ENCODE results near the gene PPP4R1.

PPP4R1 gene, protein sequence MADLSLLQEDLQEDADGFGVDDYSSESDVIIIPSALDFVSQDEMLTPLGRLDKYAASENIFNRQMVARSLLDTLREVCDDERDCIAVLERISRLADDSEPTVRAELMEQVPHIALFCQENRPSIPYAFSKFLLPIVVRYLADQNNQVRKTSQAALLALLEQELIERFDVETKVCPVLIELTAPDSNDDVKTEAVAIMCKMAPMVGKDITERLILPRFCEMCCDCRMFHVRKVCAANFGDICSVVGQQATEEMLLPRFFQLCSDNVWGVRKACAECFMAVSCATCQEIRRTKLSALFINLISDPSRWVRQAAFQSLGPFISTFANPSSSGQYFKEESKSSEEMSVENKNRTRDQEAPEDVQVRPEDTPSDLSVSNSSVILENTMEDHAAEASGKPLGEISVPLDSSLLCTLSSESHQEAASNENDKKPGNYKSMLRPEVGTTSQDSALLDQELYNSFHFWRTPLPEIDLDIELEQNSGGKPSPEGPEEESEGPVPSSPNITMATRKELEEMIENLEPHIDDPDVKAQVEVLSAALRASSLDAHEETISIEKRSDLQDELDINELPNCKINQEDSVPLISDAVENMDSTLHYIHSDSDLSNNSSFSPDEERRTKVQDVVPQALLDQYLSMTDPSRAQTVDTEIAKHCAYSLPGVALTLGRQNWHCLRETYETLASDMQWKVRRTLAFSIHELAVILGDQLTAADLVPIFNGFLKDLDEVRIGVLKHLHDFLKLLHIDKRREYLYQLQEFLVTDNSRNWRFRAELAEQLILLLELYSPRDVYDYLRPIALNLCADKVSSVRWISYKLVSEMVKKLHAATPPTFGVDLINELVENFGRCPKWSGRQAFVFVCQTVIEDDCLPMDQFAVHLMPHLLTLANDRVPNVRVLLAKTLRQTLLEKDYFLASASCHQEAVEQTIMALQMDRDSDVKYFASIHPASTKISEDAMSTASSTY

DNA sequence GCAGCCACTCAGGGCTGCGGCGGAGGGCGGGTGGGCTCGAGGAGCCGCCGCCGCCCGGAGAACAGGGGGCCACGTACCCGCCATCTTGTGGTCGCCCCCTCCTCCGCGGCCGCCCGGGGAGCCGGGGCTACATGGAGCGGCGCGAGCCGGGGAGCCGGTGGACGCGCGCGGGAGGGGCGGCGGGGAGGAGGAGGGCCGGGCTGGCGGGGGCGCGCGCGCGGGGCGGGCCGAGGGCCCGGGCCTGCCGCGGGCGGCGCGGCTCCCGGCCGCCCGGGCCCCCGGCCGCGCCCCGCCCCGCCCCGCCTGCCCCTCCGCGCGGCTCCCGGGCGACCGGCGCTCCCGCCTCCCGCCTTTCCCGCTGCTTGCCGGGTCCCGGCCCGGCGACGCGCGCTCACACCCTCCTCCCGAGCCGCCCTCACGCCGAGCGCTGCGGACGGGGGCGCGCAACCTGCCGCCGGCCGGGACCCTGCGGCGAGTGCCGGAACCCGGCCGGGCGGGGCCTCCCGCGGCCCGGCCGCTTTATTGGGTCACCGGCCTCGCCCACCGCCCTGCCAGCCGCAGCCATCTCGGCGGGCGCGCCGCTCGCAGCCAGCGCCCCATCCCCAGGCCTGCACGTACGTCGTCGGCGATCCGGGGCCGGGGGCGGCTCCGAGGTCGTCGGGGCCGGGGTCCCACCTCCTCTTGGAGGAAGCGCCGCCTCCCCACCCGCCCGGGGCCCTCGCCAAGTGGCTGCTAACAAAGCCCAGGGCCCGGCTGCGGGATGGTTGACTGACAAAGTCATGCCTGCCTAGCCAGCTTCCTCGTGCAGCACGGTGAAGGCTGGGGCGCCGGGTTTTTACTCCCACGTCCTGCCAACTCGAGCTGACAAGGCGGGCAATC lies at the start of gene PPP4R1:
TSS of gene PPP4R1 (minus strand) at position 159 of the 879 bp plus-strand sequence. CDS start at position 84, 75 bp downstream.
- TF ChIP-seq, protein P1, sequence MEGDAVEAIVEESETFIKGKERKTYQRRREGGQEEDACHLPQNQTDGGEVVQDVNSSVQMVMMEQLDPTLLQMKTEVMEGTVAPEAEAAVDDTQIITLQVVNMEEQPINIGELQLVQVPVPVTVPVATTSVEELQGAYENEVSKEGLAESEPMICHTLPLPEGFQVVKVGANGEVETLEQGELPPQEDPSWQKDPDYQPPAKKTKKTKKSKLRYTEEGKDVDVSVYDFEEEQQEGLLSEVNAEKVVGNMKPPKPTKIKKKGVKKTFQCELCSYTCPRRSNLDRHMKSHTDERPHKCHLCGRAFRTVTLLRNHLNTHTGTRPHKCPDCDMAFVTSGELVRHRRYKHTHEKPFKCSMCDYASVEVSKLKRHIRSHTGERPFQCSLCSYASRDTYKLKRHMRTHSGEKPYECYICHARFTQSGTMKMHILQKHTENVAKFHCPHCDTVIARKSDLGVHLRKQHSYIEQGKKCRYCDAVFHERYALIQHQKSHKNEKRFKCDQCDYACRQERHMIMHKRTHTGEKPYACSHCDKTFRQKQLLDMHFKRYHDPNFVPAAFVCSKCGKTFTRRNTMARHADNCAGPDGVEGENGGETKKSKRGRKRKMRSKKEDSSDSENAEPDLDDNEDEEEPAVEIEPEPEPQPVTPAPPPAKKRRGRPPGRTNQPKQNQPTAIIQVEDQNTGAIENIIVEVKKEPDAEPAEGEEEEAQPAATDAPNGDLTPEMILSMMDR (IDR thresholded peaks at IDR 0.05; ENCODE audit: low read depth, low read length) = no peak
- TF ChIP-seq POLR2A (IDR thresholded peaks at IDR 0.05; ENCODE audit: extremely low read depth, insufficient read length) (no peak), MYC (IDR thresholded peaks at IDR 0.05; ENCODE audit: low read depth, low read length) (peak; percentile 34; the same call in 1 of the 2 replicates)
- TF ChIP-seq, protein P2, sequence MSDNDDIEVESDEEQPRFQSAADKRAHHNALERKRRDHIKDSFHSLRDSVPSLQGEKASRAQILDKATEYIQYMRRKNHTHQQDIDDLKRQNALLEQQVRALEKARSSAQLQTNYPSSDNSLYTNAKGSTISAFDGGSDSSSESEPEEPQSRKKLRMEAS (IDR thresholded peaks at IDR 0.05; ENCODE audit: low read depth, low read length) = peak; percentile 64
- H3K4me3 ChIP-seq (ENCODE audit: low read depth, low read length) = peak within 1 kb of the TSS; percentile 75
- DNase-seq (ENCODE audit: low read depth) = peak; percentile 90

DNA sequence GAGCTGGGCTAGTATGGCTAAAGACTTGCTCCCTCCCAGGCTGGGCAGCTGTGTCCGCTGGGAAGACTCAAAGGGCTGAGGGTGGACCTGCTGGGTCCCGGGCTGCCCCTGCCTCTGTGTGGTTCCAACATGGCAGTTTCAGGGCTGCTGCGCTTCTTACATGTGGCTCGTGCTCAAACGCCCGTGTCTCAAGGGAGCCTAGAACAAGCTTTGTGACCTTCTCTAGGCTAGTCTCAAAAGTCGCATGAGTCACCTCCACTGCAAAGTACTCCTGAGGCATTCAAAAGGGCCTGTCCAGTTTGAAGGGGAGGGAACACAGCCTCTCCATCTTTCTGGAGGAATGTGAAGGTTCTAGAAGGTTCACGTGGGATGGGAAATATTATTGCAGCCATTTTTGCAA lies 49.0 kb upstream of the PPP4R1 start:
- peak; percentile 43 for DNase-seq (ENCODE audit: low read depth)
- H3K4me3 ChIP-seq (ENCODE audit: low read depth, low read length) = no peak overlapping the region
- TF ChIP-seq, protein P2 (IDR thresholded peaks at IDR 0.05; ENCODE audit: low read depth, low read length) = no peak
- TF ChIP-seq POLR2A (IDR thresholded peaks at IDR 0.05; ENCODE audit: extremely low read depth, insufficient read length) (no peak), MYC (IDR thresholded peaks at IDR 0.05; ENCODE audit: low read depth, low read length) (no peak)
- TF ChIP-seq, protein P1 (IDR thresholded peaks at IDR 0.05; ENCODE audit: low read depth, low read length) = no peak

DNA sequence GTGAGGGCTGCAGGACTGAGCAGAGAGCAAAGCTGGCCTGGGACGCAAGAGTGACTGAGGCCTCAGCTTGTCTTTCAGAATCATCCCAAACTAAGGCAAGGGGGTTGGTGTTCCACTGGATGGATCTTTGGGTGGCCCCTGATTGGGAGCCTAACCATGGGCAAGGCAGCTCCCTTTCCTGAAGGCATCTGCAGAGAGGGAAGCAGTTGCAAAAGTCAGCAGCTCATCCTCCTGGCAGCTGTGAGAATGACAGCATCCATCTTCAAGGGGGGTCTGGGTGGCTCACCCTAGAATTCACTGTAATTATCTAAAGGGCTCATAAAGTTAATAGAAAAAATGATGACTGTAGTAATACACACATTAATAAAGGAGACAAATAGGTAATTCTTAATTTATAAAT lies 47.2 kb upstream of the PPP4R1 start:
- TF ChIP-seq POLR2A (IDR thresholded peaks at IDR 0.05; ENCODE audit: extremely low read depth, insufficient read length) (no peak), MYC (IDR thresholded peaks at IDR 0.05; ENCODE audit: low read depth, low read length) (no peak)
- TF ChIP-seq, protein P2 (IDR thresholded peaks at IDR 0.05; ENCODE audit: low read depth, low read length) = no peak
- TF ChIP-seq, protein P1 (IDR thresholded peaks at IDR 0.05; ENCODE audit: low read depth, low read length) = no peak
- no peak overlapping the region for H3K4me3 ChIP-seq (ENCODE audit: low read depth, low read length)
- DNase-seq (ENCODE audit: low read depth) = peak; percentile 15

DNA sequence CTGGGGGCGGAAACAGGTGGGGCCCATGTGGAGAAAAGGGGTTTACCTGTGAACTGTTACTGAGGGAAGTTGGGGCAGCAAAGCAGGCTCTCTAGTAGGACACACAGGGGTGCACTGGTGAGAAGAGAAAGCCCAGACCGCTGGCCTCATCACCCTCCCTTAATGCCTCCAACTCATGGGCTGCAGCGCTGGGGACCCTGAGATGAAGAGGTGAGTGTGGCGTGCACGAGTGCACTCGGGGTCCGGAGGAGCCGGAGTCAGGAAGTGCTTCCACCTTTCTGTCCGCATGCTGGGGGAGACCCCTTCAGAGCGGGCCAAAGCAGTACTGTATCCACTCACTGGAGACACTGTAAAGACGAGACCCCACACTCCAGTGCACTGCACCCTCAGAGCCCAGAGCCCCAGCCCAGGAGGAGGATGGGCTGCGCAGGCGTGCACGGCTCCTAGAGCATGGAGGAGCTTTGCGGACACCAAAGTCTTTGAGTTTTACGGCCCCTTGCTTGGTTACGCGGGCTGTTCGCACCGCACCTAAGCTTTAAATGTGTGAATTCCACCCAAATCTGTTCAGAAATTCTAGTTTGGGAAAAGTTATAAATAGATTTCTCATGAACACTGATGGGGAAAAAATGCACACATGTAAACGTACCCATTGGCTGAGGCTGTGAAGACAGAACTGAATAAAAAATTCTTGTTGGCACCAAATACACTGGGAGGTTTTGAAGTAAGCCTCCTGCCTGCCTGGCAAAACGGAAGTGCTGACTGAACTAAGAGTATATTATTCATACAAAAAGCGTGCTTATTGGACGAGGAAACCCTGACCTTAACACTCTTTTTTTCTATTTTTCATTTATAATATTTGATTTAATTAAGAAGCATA lies 45.4 kb upstream of the PPP4R1 start:
- TF ChIP-seq, protein P1 (IDR thresholded peaks at IDR 0.05; ENCODE audit: low read depth, low read length) = no peak
- no peak for TF ChIP-seq POLR2A (IDR thresholded peaks at IDR 0.05; ENCODE audit: extremely low read depth, insufficient read length)
- TF ChIP-seq MYC (IDR thresholded peaks at IDR 0.05; ENCODE audit: low read depth, low read length) = no peak
- TF ChIP-seq, protein P2 (IDR thresholded peaks at IDR 0.05; ENCODE audit: low read depth, low read length) = no peak
- DNase-seq (ENCODE audit: low read depth) = no peak
- no peak overlapping the region for H3K4me3 ChIP-seq (ENCODE audit: low read depth, low read length)

Measured in NB4 (cell line).